ENCODE results near the gene IDE. TPM values are rescaled to one million over a fixed set of nuclear protein-coding genes. Genes with fewer than 3 reads are reported as not detected.

Gene IDE
- total and polyA plus RNA-seq, 2 donors (not counting 3 experiments of a cell fraction or from before 2014, with no cell fraction given) = 10.7 to 52.6 TPM

DNA sequence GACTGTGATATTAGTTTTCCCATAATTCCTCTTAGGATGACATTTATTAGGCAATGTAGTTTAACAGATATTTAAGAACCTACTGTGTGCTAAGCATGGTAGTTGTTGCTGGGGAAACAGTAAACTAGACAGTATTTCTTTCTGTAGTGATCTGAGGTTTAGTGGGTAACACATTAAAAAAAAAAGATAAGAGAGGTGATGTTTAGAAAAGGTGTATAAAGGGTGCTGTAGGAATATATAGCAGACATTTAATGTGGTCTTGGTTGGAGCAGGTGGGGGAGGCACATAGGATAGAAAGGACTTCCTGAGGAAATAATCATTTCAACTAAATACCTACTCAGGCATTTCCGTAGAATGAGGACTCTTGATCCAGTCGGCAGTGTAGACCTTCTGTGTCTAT, 30.9 kb upstream of the IDE start:
- no TSS peak for BruUV-seq (replicated peaks)
- dilution Hi-C loops (cut with MboI; ENCODE audit: extremely low pct_ligation_motif_present, low sequenced_read_pairs) (no loop called here), intact Hi-C loops (cut with micrococcal nuclease) (no loop called here)
- Histone ChIP-seq H2AFZ (ENCODE audit: low read depth, low read length) (no peak overlapping the region), H3K4me3 (replicated peaks in 1 of 3; ENCODE audit: insufficient read depth in 1 of 3, low read depth in 1 of 3, low read length in 3 of 3) (no peak overlapping the region), H3K9me3 (replicated peaks; ENCODE audit: control insufficient read depth, insufficient read depth, low read length) (no peaks in the 10 kb centered on the region), H3K4me1 (ENCODE audit: control insufficient read depth, extremely low read depth, insufficient read depth, low read length) (peaks cover 30% of the 10 kb centered on the region), H3K79me2 (ENCODE audit: control insufficient read depth, insufficient read depth, low read length) (peaks cover 83% of the 10 kb centered on the region), H3K27ac (ENCODE audit: insufficient read depth, low read depth, low read length) (no peak overlapping the region), H3K36me3 (ENCODE audit: control insufficient read depth in 2 of 2, extremely low read depth in 1 of 2, insufficient read depth in 2 of 2, low read length in 2 of 2) (peaks cover 0 to 19% of the 10 kb centered on the region in 2 experiments), H3K9me1 (replicated peaks; ENCODE audit: control insufficient read depth, extremely low read depth, insufficient read depth, low read length) (no peaks in the 10 kb centered on the region), H3K27me3 (ENCODE audit: control insufficient read depth in 2 of 2, insufficient read depth in 2 of 2, low read length in 2 of 2) (no peaks in the 10 kb centered on the region), H3K9ac (replicated peaks; ENCODE audit: extremely low read depth, insufficient read depth, low read length) (no peak overlapping the region), H4K20me1 (replicated peaks; ENCODE audit: control insufficient read depth, extremely low read depth, insufficient read depth, low read length) (peaks cover 2% of the 10 kb centered on the region), H3K4me2 (ENCODE audit: insufficient read depth, low read length) (peak overlapping the region; percentile 33)
- FAIRE-seq (no peak), DNase-seq (ENCODE audit: low read depth, low spot score) (no peak)
- no peak for TF ChIP-seq JUN (IDR thresholded peaks at IDR 0.05; ENCODE audit: borderline replicate concordance, insufficient read depth, insufficient read length, low read depth)
- no peak for TF ChIP-seq FOS (IDR thresholded peaks at IDR 0.05; ENCODE audit: borderline replicate concordance, insufficient read depth, low read length)
- TF ChIP-seq EZH2 (IDR thresholded peaks at IDR 0.05; ENCODE audit: borderline replicate concordance, low read depth, low read length, severe bottlenecking) = no peak
- TF ChIP-seq MYC (IDR thresholded peaks at IDR 0.05; ENCODE audit: low read depth, low read length) = no peak
- no peak for TF ChIP-seq POLR2A (IDR thresholded peaks at IDR 0.05; ENCODE audit: low read depth, low read length)
- TF ChIP-seq, protein P1, sequence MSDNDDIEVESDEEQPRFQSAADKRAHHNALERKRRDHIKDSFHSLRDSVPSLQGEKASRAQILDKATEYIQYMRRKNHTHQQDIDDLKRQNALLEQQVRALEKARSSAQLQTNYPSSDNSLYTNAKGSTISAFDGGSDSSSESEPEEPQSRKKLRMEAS (IDR thresholded peaks at IDR 0.05; ENCODE audit: insufficient read depth, insufficient read length) = no peak
- TF ChIP-seq POLR2AphosphoS5 (IDR thresholded peaks at IDR 0.05; ENCODE audit: insufficient read depth, low read depth, low read length) = no peak
- no peak for TF ChIP-seq GATA2 (IDR thresholded peaks at IDR 0.05; ENCODE audit: insufficient read depth, insufficient read length, low read depth, low read length)
- ChIA-PET POLR2A (no interaction called here), CTCF (interaction anchor here (1.2 to 1.5 kb wide), 2 partner anchors 11 to 88 kb away, joined by 3 to 4 read pairs; no protein-coding TSS in a partner anchor)

DNA sequence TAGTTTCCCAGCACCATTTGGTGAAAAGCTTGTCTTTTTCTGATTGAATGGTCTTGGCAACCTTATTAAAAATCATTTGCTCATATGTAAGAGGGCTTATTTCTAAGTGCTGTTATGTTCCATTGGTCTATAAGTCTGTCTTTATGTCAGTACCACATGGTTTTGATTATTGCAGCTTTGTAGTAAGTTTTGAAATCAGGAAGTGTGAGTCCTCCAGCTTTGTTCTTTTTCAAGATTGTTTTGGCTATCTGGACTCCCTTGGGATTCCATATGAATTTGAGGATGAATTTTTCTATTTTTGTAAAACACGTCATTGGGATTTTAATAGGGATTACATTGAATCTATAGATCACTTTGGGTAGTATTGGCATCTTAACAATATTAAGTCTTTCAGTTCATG, 24.4 kb upstream of the IDE start:
- intact Hi-C loops (cut with micrococcal nuclease) (no loop called here), dilution Hi-C loops (cut with MboI; ENCODE audit: extremely low pct_ligation_motif_present, low sequenced_read_pairs) (no loop called here)
- Histone ChIP-seq H3K79me2 (ENCODE audit: control insufficient read depth, insufficient read depth, low read length) (peaks cover 99% of the 10 kb centered on the region), H4K20me1 (replicated peaks; ENCODE audit: control insufficient read depth, extremely low read depth, insufficient read depth, low read length) (no peaks in the 10 kb centered on the region), H3K27ac (ENCODE audit: insufficient read depth, low read depth, low read length) (no peak overlapping the region), H3K4me3 (replicated peaks in 1 of 3; ENCODE audit: insufficient read depth in 1 of 3, low read depth in 1 of 3, low read length in 3 of 3) (no peak overlapping the region), H3K9me3 (replicated peaks; ENCODE audit: control insufficient read depth, insufficient read depth, low read length) (no peaks in the 10 kb centered on the region), H3K4me1 (ENCODE audit: control insufficient read depth, extremely low read depth, insufficient read depth, low read length) (peaks cover 30% of the 10 kb centered on the region), H3K36me3 (ENCODE audit: control insufficient read depth in 2 of 2, extremely low read depth in 1 of 2, insufficient read depth in 2 of 2, low read length in 2 of 2) (no peaks in the 10 kb centered on the region), H3K9ac (replicated peaks; ENCODE audit: extremely low read depth, insufficient read depth, low read length) (no peak overlapping the region), H3K4me2 (ENCODE audit: insufficient read depth, low read length) (no peak overlapping the region), H3K27me3 (ENCODE audit: control insufficient read depth in 2 of 2, insufficient read depth in 2 of 2, low read length in 2 of 2) (no peaks in the 10 kb centered on the region), H3K9me1 (replicated peaks; ENCODE audit: control insufficient read depth, extremely low read depth, insufficient read depth, low read length) (no peaks in the 10 kb centered on the region), H2AFZ (ENCODE audit: low read depth, low read length) (no peak overlapping the region)
- CTCF ChIA-PET = interaction anchor here (1.2 kb wide), 1 partner anchor 81 kb away, joined by 3 read pairs; no protein-coding TSS in a partner anchor
- POLR2A ChIA-PET = interaction anchor here (0.7 kb wide), 1 partner anchor 34 kb away, joined by 3 read pairs; no protein-coding TSS in a partner anchor
- BruUV-seq (replicated peaks) = no TSS peak
- FAIRE-seq (no peak), DNase-seq (ENCODE audit: low read depth, low spot score) (no peak)
- TF ChIP-seq POLR2A (IDR thresholded peaks at IDR 0.05; ENCODE audit: low read depth, low read length) = no peak
- TF ChIP-seq, protein P2, sequence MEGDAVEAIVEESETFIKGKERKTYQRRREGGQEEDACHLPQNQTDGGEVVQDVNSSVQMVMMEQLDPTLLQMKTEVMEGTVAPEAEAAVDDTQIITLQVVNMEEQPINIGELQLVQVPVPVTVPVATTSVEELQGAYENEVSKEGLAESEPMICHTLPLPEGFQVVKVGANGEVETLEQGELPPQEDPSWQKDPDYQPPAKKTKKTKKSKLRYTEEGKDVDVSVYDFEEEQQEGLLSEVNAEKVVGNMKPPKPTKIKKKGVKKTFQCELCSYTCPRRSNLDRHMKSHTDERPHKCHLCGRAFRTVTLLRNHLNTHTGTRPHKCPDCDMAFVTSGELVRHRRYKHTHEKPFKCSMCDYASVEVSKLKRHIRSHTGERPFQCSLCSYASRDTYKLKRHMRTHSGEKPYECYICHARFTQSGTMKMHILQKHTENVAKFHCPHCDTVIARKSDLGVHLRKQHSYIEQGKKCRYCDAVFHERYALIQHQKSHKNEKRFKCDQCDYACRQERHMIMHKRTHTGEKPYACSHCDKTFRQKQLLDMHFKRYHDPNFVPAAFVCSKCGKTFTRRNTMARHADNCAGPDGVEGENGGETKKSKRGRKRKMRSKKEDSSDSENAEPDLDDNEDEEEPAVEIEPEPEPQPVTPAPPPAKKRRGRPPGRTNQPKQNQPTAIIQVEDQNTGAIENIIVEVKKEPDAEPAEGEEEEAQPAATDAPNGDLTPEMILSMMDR (IDR thresholded peaks at IDR 0.05; ENCODE audit: extremely low read depth in 1 of 2, insufficient read depth in 1 of 2, low read depth in 1 of 2, low read length in 2 of 2) = no peak
- no peak for TF ChIP-seq POLR2AphosphoS5 (IDR thresholded peaks at IDR 0.05; ENCODE audit: insufficient read depth, low read depth, low read length)
- TF ChIP-seq JUN (IDR thresholded peaks at IDR 0.05; ENCODE audit: borderline replicate concordance, insufficient read depth, insufficient read length, low read depth) = no peak
- TF ChIP-seq, protein P1 (IDR thresholded peaks at IDR 0.05; ENCODE audit: insufficient read depth, insufficient read length) = no peak
- TF ChIP-seq EZH2 (IDR thresholded peaks at IDR 0.05; ENCODE audit: borderline replicate concordance, low read depth, low read length, severe bottlenecking) = no peak
- no peak for TF ChIP-seq MYC (IDR thresholded peaks at IDR 0.05; ENCODE audit: low read depth, low read length)
- TF ChIP-seq GATA2 (IDR thresholded peaks at IDR 0.05; ENCODE audit: insufficient read depth, insufficient read length, low read depth, low read length) = no peak
- TF ChIP-seq FOS (IDR thresholded peaks at IDR 0.05; ENCODE audit: borderline replicate concordance, insufficient read depth, low read length) = no peak
